Ishikawa (cell line): Measurements from ENCODE around the gene ADAT2.

ENCODE experiments used
- CEBPB ChIP-seq: IDR thresholded peaks from 2 replicates; pipeline ENCODE4 v1.6.1; 2012
- CREB1 ChIP-seq: IDR thresholded peaks from 2 replicates; pipeline ENCODE4 v1.6.1; 2012; ENCODE audit warnings: low read depth
- EGR1 ChIP-seq: IDR thresholded peaks from 2 replicates; pipeline ENCODE4 v1.6.1; 2012
- EP300 ChIP-seq: IDR thresholded peaks from 2 replicates; pipeline ENCODE4 v1.6.1; 2012; ENCODE audit warnings: borderline replicate concordance
- FOXM1 ChIP-seq: IDR thresholded peaks from 2 replicates; pipeline ENCODE4 v1.6.1; 2012; ENCODE audit warnings: low read depth, borderline replicate concordance
- NFIC ChIP-seq: IDR thresholded peaks from 2 replicates; pipeline ENCODE4 v1.6.1; 2012
- RAD21 ChIP-seq: IDR thresholded peaks from 2 replicates; pipeline ENCODE4 v1.6.1; 2012; ENCODE audit warnings: low read depth
- REST ChIP-seq: IDR thresholded peaks from 2 replicates; pipeline ENCODE4 v1.6.1; 2012; ENCODE audit warnings: low read depth, mild to moderate bottlenecking
- TAF1 ChIP-seq: IDR thresholded peaks from 2 replicates; pipeline ENCODE4 v1.6.1; 2012; ENCODE audit warnings: low read depth, mild to moderate bottlenecking
- TCF12 ChIP-seq: IDR thresholded peaks from 2 replicates; pipeline ENCODE4 v1.6.1; 2012; ENCODE audit warnings: low read depth
- TEAD4 ChIP-seq: IDR thresholded peaks from 2 replicates; pipeline ENCODE4 v1.6.1; 2012
- USF1 ChIP-seq: IDR thresholded peaks from 2 replicates; pipeline ENCODE4 v1.6.1; 2012
- YY1 ChIP-seq: IDR thresholded peaks from 2 replicates; pipeline ENCODE4 v1.6.1; 2012; ENCODE audit warnings: low read depth
- ZBTB7A ChIP-seq: IDR thresholded peaks from 2 replicates; pipeline ENCODE4 v1.6.1; 2012; ENCODE audit warnings: low read depth
- TF ChIP-seq, protein P1 (sequence below): IDR thresholded peaks from 2 replicates; pipeline ENCODE4 v1.6.1; 2012

Gene ADAT2

DNA sequence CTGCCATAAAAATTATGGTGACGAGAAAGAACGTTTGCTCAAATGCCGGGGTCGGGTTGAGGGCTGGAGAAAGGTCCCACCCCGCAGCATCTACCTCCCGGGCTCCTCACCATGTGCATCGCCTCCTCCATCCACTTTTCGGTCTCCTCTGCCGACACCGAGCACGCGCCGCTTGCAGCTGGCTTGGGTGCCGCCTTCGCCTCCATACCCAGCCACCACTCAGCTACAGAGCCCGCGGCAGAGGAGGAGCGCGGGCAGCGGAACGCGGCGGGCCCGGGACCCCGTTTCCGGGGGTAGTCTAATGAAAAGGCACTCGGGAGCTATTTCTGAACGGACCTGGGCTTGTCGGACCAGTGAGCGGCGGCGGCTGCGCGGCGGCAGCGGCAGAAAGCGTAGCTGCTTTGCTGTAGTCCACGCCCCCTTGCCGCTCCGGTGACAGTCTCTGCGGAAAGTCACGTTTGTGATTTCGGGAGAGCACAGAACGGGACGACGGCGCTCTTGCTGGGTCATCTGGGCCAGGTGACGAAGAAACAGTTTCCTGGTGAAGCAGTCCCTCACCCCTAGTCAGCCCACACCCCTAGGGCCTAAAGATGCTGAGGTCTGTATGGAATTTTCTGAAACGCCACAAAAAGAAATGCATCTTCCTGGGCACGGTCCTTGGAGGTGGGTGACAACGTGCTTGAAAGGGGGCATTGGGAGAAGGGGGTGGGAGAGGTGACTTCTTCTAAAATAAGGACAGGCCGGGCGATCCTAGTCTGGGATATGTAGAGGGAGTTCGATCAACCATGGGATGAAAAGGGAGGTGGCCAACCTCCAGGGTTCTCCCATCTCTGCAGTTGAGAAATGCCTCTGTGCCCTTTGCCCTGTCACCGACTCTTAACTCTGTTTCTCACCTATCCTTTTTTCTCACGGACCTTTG is at the start of gene ADAT2, which contains the start of gene PEX3:
TSS of gene ADAT2 (minus strand) at position 243 of the 919 bp plus-strand sequence. CDS start at position 206, 37 bp downstream.
TSS of gene PEX3 (plus strand) at position 353 of the 919 bp plus-strand sequence. CDS start at position 591, 238 bp downstream.
- TF ChIP-seq TEAD4 (peak; percentile 71), EGR1 (peak; percentile 43; the same call in 1 of the 2 replicates), RAD21 (no peak), TCF12 (peak; percentile 89), TAF1 (peak; percentile 97), FOXM1 (peak; percentile 57; the same call in 1 of the 2 replicates), ZBTB7A (0 out of 2 replicates have a peak, but pooled peaks have one; percentile 47), CEBPB (peak; percentile 60; the same call in 1 of the 2 replicates), CREB1 (peak; percentile 49; the same call in 1 of the 2 replicates), REST (no peak), EP300 (peak; percentile 67), USF1 (peak; percentile 78), NFIC (peak; percentile 70), YY1 (peak; percentile 86)
- TF ChIP-seq, protein P1, sequence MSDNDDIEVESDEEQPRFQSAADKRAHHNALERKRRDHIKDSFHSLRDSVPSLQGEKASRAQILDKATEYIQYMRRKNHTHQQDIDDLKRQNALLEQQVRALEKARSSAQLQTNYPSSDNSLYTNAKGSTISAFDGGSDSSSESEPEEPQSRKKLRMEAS, result peak; percentile 86

- TF ChIP-seq USF1 (no peak), CREB1 (no peak), YY1 (no peak), EP300 (no peak), ZBTB7A (no peak)
Observed at GRCh38 chr6:143498428-143498827, 47.9 kb upstream of the ADAT2 start.

- no peak for TF ChIP-seq CEBPB
- no peak for TF ChIP-seq TAF1
- no peak for TF ChIP-seq TEAD4
- TF ChIP-seq EP300, result no peak
- TF ChIP-seq EGR1, result no peak
- no peak for TF ChIP-seq NFIC
Observed at GRCh38 chr6:143496974-143497373, 46.5 kb upstream of the ADAT2 start.

DNA sequence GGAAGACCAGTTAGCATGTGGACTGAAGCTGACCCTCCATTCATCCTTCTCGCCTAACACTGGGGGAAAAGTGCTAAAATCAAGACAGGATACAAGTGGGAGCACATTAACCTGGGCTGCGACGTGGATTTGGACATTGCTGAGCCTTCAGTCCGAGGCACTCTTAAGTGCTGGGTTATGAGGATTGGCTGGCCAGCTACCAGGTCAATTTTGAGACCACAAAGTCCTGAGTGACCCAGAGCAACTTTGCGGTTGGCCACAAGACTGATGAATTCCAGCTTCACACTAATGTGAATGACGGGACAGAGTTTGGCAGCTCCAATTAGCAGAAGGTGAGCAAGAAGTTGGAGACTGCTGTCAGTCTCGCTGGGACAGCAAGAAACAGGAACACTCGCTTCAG is 40.3 kb upstream of the ADAT2 start:
- TF ChIP-seq EGR1 (no peak), TAF1 (no peak), CREB1 (no peak), CEBPB (no peak), ZBTB7A (no peak), USF1 (no peak), REST (no peak), YY1 (no peak), NFIC (no peak), FOXM1 (no peak), TCF12 (no peak), RAD21 (no peak), TEAD4 (no peak), EP300 (no peak)
- TF ChIP-seq, protein P1, result no peak

- no peak for TF ChIP-seq CREB1
- no peak for TF ChIP-seq EP300
- no peak for TF ChIP-seq EGR1
- no peak for TF ChIP-seq RAD21
- TF ChIP-seq, protein P1, result no peak
- no peak for TF ChIP-seq YY1
- no peak for TF ChIP-seq ZBTB7A
- TF ChIP-seq CEBPB, result no peak
- TF ChIP-seq FOXM1, result no peak
- no peak for TF ChIP-seq TAF1
Observed at GRCh38 chr6:143490244-143490643, 39.7 kb upstream of the ADAT2 start.
